Superior temporal gyrus (tissue), 1 donor: ENCODE results near the gene DCN.

ENCODE experiments used
- DNase-seq: peaks from one replicate; pipeline ENCODE4 v3.0.0-alpha.2; 2016; ENCODE audit errors: extremely low spot score

Gene DCN

GRCh38 chr12:91139286-91139685 is 43.3 kb downstream of the DCN start:
- no peak for DNase-seq

GRCh38 chr12:91138337-91138920 is 44.2 kb downstream of the DCN start:
- DNase-seq: no peak

DNA sequence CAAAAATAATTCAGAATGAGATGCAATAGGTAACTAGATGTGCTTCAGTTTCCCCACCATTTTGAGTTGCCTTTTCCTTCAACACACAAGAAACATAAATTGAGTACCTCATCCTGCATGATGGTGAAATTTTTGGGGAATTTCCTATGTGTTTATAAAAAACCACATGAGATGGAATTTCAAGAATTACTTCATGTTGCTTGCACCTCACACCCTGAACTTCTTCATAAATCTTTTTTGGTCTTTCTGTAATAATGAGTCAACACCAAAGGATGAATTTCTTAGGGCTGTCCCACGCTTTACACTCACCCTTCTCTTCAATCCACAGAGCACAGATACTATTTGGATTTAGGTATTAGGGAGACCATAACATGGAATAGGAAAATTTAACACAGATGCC is 48.7 kb downstream of the DCN start:
- no peak for DNase-seq

- no peak for DNase-seq
These were observed 52.8 kb downstream of the DCN start for GRCh38 chr12:91129662-91130362.

DNA sequence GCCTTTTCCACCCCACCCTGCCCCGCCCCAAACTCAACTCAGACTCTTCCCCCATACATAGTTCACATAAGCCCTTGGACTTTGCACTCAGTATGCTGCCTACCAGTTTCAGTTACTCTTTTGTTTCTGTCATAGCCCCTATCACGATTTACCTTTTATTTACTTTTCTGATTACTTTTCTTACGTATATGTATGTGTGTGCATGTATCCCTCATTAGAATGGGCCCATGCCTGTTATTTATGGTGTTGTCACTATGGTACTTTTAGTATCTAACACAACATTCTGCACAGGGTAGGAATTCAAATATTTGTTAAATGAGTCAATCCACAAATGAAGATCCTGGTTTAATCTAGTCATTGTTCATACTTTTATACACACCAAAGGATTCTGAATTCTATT is 54.9 kb downstream of the DCN start:
- DNase-seq: no peak

GRCh38 chr12:91127306-91127705 is 55.3 kb downstream of the DCN start:
- DNase-seq: no peak

DNA sequence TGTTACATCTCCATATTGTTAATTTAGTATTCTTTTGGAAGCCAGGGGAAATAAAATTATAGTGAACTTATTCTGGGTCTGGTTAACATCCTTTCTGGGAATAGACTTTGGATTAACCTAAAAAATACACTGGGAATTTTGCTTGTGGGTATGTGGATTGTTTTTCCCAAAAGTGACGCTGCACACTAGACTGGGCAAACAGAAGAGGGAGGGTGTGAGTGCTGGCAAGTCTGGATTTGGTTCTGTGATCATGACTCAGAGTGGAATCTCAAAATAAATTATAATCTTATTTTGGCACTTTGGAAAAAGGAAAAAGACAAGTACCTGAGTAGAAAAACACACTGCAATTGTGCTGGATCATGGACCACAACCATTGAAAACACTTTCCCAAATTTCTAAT is 56.1 kb downstream of the DCN start:
- no peak for DNase-seq

DNA sequence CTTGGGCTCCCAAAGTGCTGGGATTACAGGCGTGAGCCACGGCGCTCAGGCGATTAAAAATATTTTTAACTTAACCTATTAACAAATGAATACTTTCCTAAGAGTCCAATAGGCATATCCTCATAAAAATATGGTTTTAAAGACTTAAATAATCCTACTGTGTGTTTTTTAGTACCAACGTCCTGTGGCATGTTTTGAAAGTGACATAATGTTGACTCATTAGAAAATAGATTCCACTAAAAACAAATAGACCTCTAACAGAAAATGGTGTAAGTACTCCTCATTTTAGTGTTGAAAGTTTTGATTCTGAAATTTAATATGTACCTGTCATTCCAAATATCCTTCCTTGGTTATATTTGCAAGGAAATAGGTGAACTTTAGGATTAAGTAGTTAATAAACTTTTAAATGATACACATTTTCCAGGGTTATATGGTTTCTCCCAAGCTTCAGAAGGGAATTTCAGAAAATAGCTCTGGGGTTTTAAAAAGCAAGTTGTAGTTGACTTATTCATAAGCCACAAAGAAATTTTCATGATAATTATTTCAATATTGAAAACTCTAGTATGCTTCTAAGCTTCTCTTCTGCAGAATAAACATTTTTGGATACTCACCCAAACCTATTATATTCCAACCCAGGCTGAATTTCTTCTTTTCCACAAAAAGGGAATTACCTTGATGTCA is 59.2 kb downstream of the DCN start:
- no peak for DNase-seq

GRCh38 chr12:91120781-91121180 is 61.8 kb downstream of the DCN start:
- DNase-seq: no peak

DNA sequence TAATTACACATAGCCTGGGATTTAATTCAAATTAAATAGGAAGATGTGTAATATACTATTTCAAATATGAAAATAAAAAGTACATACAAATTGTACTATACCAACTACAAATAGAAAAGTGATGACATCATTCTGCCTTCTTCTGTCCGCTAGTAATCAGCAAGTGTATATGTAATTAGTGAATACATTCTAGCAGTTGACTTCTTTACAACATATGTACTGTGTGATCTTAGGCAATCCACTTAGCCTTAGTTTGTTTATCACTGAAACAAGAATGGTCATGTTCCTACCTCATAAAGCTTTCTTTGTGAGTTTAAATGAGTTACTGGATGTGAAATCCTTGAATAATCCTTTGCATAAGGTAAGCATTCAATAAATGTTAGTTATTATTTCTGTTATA is 63.5 kb downstream of the DCN start:
- no peak for DNase-seq

- DNase-seq: no peak
These were observed 69.0 kb downstream of the DCN start for GRCh38 chr12:91113621-91114020.

DNA sequence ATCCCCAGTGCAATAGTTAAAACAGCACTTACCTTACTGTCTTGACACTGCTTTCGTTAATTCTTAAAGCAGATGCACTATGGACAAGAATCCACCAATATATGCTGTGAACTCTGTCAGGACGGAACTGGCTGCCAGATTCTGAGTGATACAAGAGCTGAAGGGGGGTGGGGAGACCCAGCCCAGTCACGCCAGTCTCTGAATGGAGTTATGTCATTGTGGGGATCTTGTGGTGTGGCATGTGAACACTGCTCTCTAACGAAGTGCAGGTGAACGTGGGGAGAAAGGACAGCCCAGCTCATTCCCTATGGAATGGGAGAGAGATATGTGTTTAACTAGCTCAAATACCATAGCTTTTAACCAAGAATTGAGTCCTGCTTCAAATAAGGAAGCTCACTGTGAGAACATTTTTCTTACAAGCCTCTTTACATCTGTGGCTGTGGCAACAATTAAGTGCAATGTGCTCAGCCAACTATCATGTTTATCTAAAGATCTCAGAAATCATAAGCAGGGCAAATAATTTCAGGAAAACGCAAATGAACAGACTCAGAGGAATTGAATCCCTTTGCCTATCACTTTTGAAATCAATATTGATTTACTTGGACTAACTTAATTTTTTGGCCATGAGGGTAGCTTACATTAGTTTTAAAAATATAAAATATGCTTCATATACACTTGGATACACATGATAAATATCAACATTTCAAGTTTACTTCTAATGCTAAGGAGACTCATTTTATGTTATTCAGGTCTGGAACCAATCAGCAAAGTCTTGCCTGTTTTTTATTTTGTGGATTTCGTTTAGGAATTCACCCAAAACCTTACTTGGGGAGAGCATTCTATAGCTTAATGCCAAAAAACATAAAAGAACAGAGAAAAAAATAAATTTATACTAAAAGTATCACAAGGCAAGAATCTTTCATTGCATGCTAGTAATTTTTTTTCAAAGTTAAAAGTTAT is 71.0 kb downstream of the DCN start, which contains the start of gene LUM:
LUM (minus strand) TSS at position 129 of the 960 bp plus-strand sequence. CDS start 2,515 bp downstream, outside the sequence.
- DNase-seq: no peak

- DNase-seq: no peak
These were observed 72.2 kb downstream of the DCN start for GRCh38 chr12:91110311-91110924.

- no peak for DNase-seq
These were observed 72.9 kb downstream of the DCN start for GRCh38 chr12:91109581-91110310.

DNA sequence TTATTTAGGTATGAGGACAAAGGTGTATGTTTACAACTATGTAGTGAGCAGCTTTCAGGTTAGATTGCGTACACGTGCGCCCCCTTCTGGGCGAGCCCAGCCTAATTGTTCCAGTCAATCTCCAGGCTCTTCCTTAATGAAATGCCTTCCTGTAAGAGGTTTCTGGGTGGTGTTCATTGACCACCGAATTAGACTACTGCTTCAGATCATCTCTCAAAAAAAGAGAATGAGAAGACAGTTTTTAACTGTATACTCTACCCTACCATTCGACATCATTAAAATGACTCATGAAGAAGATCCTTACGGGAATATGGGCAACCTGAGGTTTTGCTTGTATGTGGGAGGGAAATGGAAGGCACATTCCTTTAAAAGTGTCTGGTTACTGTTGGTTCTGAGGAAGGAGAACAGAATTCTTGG is 73.5 kb downstream of the DCN start:
- peak; percentile 44 for DNase-seq

DNA sequence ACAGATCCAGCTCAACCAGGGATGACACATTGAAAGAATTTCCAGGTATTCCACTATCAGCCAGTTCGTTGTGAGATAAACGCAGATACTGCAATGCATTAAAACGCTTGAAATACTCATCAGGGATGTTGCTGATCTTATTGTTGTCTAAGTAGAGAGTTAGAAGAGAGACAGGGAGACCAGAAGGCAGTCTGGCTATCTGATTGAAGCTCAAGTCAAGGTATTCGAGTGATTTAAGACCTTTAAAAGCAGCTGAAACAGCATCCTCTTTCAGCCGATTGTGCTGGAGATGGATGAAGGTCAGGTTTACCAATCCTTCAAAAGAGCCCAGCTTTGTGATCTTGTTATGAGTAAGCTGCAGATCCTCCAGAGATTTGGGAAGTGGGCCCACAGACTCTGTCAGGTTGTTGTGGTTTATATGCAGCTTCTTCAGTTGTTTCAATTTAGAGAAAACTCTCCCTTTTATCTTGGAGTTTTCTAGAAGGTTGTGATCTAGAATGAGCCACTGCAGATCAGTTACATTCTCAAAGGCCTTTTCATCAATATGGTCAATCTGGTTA is 74.3 kb downstream of the DCN start:
- no peak for DNase-seq

- DNase-seq: no peak
These were observed 76.3 kb downstream of the DCN start for GRCh38 chr12:91106283-91106682.

DNA sequence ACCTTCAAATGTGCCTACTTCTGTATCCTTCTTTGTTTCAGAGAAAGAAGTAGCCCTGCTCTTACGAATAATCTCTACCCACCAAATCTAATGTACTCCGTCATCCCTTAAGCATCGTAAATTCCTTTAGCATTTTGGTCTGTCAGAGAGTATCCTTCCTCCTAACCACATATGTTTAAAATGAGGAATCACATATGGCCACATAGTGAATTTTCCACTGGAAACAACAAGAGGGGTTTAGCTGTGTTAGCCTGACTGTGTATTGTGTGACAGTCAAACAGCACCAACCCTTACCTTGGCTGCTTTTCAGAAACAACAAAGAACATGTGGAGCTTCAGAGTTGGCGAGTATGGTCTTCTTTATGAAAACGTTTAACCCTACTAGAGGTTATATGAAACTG is 76.8 kb downstream of the DCN start:
- DNase-seq: no peak

DNA sequence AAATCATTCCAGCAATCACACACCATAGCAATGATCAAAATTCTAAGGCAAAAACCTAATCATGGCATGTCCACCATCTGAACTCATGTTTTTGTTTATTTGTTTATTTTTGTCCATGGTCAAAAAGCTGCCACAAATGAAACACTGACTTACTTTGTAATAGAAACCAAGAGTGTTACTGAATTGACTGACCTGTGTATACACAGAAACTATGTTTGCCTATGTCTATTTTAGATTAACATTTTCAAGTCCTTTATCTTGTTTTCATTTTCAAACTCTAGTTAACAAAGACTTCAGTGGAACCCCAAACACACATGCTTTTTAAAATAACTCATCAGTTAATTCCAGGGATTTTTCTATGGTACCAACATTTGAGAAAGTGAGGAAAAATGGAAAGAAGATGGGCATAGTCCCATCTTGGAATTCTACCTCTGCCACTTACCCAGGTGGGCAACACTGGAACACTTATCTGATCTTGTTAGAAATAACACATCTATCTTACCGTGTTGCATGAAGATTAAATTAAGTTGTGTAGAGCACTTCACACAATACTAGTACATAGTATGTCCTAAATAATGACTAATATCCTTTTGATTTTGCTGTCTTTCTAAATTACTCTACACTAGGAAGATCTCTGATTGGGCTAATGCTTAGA is 77.7 kb downstream of the DCN start:
- DNase-seq: no peak

DNA sequence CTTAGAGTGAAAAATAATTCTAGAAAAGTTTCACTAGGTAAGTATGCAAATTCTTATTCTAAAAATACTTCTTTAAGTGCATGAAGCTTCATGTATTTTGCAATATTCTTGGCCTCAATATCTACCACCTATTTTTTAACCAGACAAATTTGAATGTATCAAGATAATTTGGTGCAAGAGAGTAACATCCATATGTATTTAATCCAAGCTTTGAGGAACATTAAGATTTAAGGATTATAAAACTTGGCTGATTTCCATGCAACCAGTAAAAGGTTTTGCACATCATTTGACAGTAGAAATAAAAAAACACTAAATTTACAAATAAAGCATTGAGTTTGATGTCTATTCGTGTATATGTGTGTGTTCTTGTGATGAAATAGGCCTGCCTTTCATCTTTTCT is 79.0 kb downstream of the DCN start:
- no peak for DNase-seq
